ENCODE results near the gene PTDSS2. TPM values are rescaled to one million over a fixed set of nuclear protein-coding genes. Genes with fewer than 3 reads are reported as not detected.

Gene PTDSS2
- total RNA-seq, 1 experiment from 2014 or later = 29.7 TPM

Small RNA genes lying within 50 kb of the gene (small RNA-seq; reads per million reads assigned to genes)
- not detected for gene RN7SL838P

Other genes starting within 250 kb of the PTDSS2 start
- 12.3 and 15.2 TPM in 2 replicates for gene BET1L, start 242.9 kb upstream of the PTDSS2 start, total RNA-seq (2014; rRNA removed; shearing (Covaris generic))
- gene RIC8A, start 242.6 kb upstream of the PTDSS2 start, total RNA-seq (2014; rRNA removed; shearing (Covaris generic)) = 205 and 220 TPM in 2 replicates
- 10.0 and 10.4 TPM in 2 replicates for gene SIRT3, start 213.9 kb upstream of the PTDSS2 start, total RNA-seq (2014; rRNA removed; shearing (Covaris generic))
- gene PSMD13, start 213.3 kb upstream of the PTDSS2 start, total RNA-seq (2014; rRNA removed; shearing (Covaris generic)) = 403 and 416 TPM in 2 replicates
- gene NLRP6, start 171.9 kb upstream of the PTDSS2 start, total RNA-seq (2014; rRNA removed; shearing (Covaris generic)) = not detected in 2 replicates
- 7.0 and 8.0 TPM in 2 replicates for gene PGGHG, start 161.2 kb upstream of the PTDSS2 start, total RNA-seq (2014; rRNA removed; shearing (Covaris generic))
- not detected in 2 replicates for gene IFITM5, start 150.8 kb upstream of the PTDSS2 start, total RNA-seq (2014; rRNA removed; shearing (Covaris generic))
- gene IFITM2, start 142.5 kb upstream of the PTDSS2 start, total RNA-seq (2014; rRNA removed; shearing (Covaris generic)) = 38.4 and 96.0 TPM in 2 replicates
- gene IFITM1, start 136.2 kb upstream of the PTDSS2 start, total RNA-seq (2014; rRNA removed; shearing (Covaris generic)) = 4.6 and 5.4 TPM in 2 replicates
- gene IFITM3, start 129.4 kb upstream of the PTDSS2 start, total RNA-seq (2014; rRNA removed; shearing (Covaris generic)) = 67.9 and 180 TPM in 2 replicates
- 3.0 and 8.1 TPM in 2 replicates for gene B4GALNT4, start 80.8 kb upstream of the PTDSS2 start, total RNA-seq (2014; rRNA removed; shearing (Covaris generic))
- 12.0 and 13.1 TPM in 2 replicates for gene PKP3, start 56.1 kb upstream of the PTDSS2 start, total RNA-seq (2014; rRNA removed; shearing (Covaris generic))
- gene SIGIRR, start 35.3 kb upstream of the PTDSS2 start, total RNA-seq (2014; rRNA removed; shearing (Covaris generic)) = 17.1 and 20.9 TPM in 2 replicates
- gene ANO9, start 8.3 kb upstream of the PTDSS2 start, total RNA-seq (2014; rRNA removed; shearing (Covaris generic)) = not detected in 2 replicates
- gene RNH1, start 57.0 kb downstream of the PTDSS2 start, total RNA-seq (2014; rRNA removed; shearing (Covaris generic)) = 218 and 240 TPM in 2 replicates
- 89.6 and 93.9 TPM in 2 replicates for gene HRAS, start 85.3 kb downstream of the PTDSS2 start, total RNA-seq (2014; rRNA removed; shearing (Covaris generic))
- not detected in 2 replicates for gene LRRC56, start 87.2 kb downstream of the PTDSS2 start, total RNA-seq (2014; rRNA removed; shearing (Covaris generic))
- 0.08 TPM in 1 of 2 replicates, not detected in the other for gene LMNTD2, start 110.5 kb downstream of the PTDSS2 start, total RNA-seq (2014; rRNA removed; shearing (Covaris generic))
- 17.5 and 18.8 TPM in 2 replicates for gene RASSF7, start 110.7 kb downstream of the PTDSS2 start, total RNA-seq (2014; rRNA removed; shearing (Covaris generic))
- 37.0 and 40.5 TPM in 2 replicates for gene PHRF1, start 126.2 kb downstream of the PTDSS2 start, total RNA-seq (2014; rRNA removed; shearing (Covaris generic))
- not detected in 2 replicates for gene IRF7, start 165.7 kb downstream of the PTDSS2 start, total RNA-seq (2014; rRNA removed; shearing (Covaris generic))
- gene CDHR5, start 174.7 kb downstream of the PTDSS2 start, total RNA-seq (2014; rRNA removed; shearing (Covaris generic)) = not detected in 2 replicates
- not detected in 2 replicates for gene SCT, start 176.9 kb downstream of the PTDSS2 start, total RNA-seq (2014; rRNA removed; shearing (Covaris generic))
- 0.31 and 0.50 TPM in 2 replicates for gene DRD4, start 187.0 kb downstream of the PTDSS2 start, total RNA-seq (2014; rRNA removed; shearing (Covaris generic))
- 64.5 and 75.0 TPM in 2 replicates for gene DEAF1, start 244.9 kb downstream of the PTDSS2 start, total RNA-seq (2014; rRNA removed; shearing (Covaris generic))
- gene TMEM80, start 245.5 kb downstream of the PTDSS2 start, total RNA-seq (2014; rRNA removed; shearing (Covaris generic)) = 23.6 and 27.9 TPM in 2 replicates